ENCODE data around the gene SUPT20HL2. TPM values are rescaled to one million over a fixed set of nuclear protein-coding genes. Genes with fewer than 3 reads are reported as not detected.
"Not testable (repeated sequence)": the region's sequence is repeated elsewhere in the genome, so short reads cannot be mapped to it uniquely, and the experiment has no call there.

Gene SUPT20HL2
- total RNA-seq = not detected

GRCh38 chrX:24314019-24314635, at the start of gene SUPT20HL2:
SUPT20HL2 (minus strand) TSS chrX:24314069; CDS start chrX:24313315, 754 bp downstream.
- Histone ChIP-seq H3K9ac (ENCODE audit: low read depth in 2 of 2, low read length in 2 of 2) (no peak within 1 kb of the TSS), H3K4me1 (no peaks in the 10 kb centered on the region), H3K9me3 (no peaks in the 10 kb centered on the region), H3K36me3 (no peaks in the 10 kb centered on the region), H3K4me3 (no peak within 1 kb of the TSS), H3K27me3 (no peaks in the 10 kb centered on the region), H3K27ac (no peak within 1 kb of the TSS)
- TF ChIP-seq CTCF (IDR thresholded peaks at IDR 0.05) = no peak
- intact Hi-C loops (cut with DNase I) = no loop called here
- no peak for DNase-seq

GRCh38 chrX:24362089-24362745, 48.3 kb upstream of the SUPT20HL2 start:
- H3K4me3 ChIP-seq; H3K36me3 ChIP-seq; H3K27me3 ChIP-seq; H3K9ac ChIP-seq (ENCODE audit: low read depth in 2 of 2, low read length in 2 of 2); H3K4me1 ChIP-seq; DNase-seq; H3K27ac ChIP-seq; H3K9me3 ChIP-seq; intact Hi-C loops (cut with DNase I): not testable (repeated sequence)

- H3K27me3 ChIP-seq = no peaks in the 10 kb centered on the region
- H3K4me3 ChIP-seq = no peak within 1 kb of the TSS
- no peaks in the 10 kb centered on the region for H3K9me3 ChIP-seq
- no peaks in the 10 kb centered on the region for H3K36me3 ChIP-seq
- H3K9ac ChIP-seq (ENCODE audit: low read depth in 2 of 2, low read length in 2 of 2) = no peak within 1 kb of the TSS
- no peak within 1 kb of the TSS for H3K27ac ChIP-seq
- H3K4me1 ChIP-seq = no peaks in the 10 kb centered on the region
- no peak for TF ChIP-seq CTCF (IDR thresholded peaks at IDR 0.05)
- no peak for DNase-seq
- intact Hi-C loops (cut with DNase I) = no loop called here
Observed at GRCh38 chrX:24360272-24360671, 46.4 kb upstream of the SUPT20HL2 start, which contains the start of gene SUPT20HL1. SUPT20HL1 (plus strand) TSS chrX:24360639; CDS start chrX:24362761, 2,122 bp downstream.

GRCh38 chrX:24357106-24357505, 43.2 kb upstream of the SUPT20HL2 start:
- H3K27ac ChIP-seq = no peak overlapping the region
- H3K4me1 ChIP-seq = no peaks in the 10 kb centered on the region
- TF ChIP-seq CTCF (IDR thresholded peaks at IDR 0.05) = no peak
- H3K4me3 ChIP-seq = no peak overlapping the region
- H3K27me3 ChIP-seq = no peaks in the 10 kb centered on the region
- H3K36me3 ChIP-seq = no peaks in the 10 kb centered on the region
- no peak for DNase-seq
- no peaks in the 10 kb centered on the region for H3K9me3 ChIP-seq
- no peak overlapping the region for H3K9ac ChIP-seq (ENCODE audit: low read depth in 2 of 2, low read length in 2 of 2)
- intact Hi-C loops (cut with DNase I) = no loop called here

GRCh38 chrX:24355095-24355494, 41.2 kb upstream of the SUPT20HL2 start:
- intact Hi-C loops (cut with DNase I) = no loop called here
- Histone ChIP-seq H3K27ac (no peak overlapping the region), H3K9ac (ENCODE audit: low read depth in 2 of 2, low read length in 2 of 2) (no peak overlapping the region), H3K36me3 (no peaks in the 10 kb centered on the region), H3K4me1 (no peaks in the 10 kb centered on the region), H3K27me3 (no peaks in the 10 kb centered on the region), H3K9me3 (no peaks in the 10 kb centered on the region), H3K4me3 (no peak overlapping the region)
- no peak for TF ChIP-seq CTCF (IDR thresholded peaks at IDR 0.05)
- no peak for DNase-seq

GRCh38 chrX:24350217-24350616, 36.3 kb upstream of the SUPT20HL2 start:
- H3K9ac ChIP-seq (ENCODE audit: low read depth in 2 of 2, low read length in 2 of 2) = no peak overlapping the region
- DNase-seq = no peak
- H3K27me3 ChIP-seq = no peaks in the 10 kb centered on the region
- no peaks in the 10 kb centered on the region for H3K9me3 ChIP-seq
- no peak for TF ChIP-seq CTCF (IDR thresholded peaks at IDR 0.05)
- H3K4me1 ChIP-seq = no peaks in the 10 kb centered on the region
- intact Hi-C loops (cut with DNase I) = no loop called here
- H3K27ac ChIP-seq = no peak overlapping the region
- no peak overlapping the region for H3K4me3 ChIP-seq
- no peaks in the 10 kb centered on the region for H3K36me3 ChIP-seq

All from colonic mucosa (tissue), 4 donors.